Activated naive CD4-positive, alpha-beta T cell treated with anti-CD3 and anti-CD28 coated beads, Interleukin-2, amount 50 U/mL, for 24 hours (primary cell): ENCODE results near the gene LZTS3.
"Not testable (repeated sequence)": the region's sequence is repeated elsewhere in the genome, so short reads cannot be mapped to it uniquely, and the experiment has no call there.

Experiments
- H3K27ac Mint-ChIP-seq: one replicate; pipeline ENCODE4 v1.8.0; 2021; ENCODE audit warnings: mild to moderate bottlenecking, mixed read lengths
- H3K27me3 Mint-ChIP-seq: one replicate; pipeline ENCODE4 v1.8.0; 2021; ENCODE audit warnings: mixed read lengths
- H3K36me3 Mint-ChIP-seq: one replicate; pipeline ENCODE4 v1.8.0; 2021; ENCODE audit warnings: mixed read lengths
- H3K4me1 Mint-ChIP-seq: one replicate; pipeline ENCODE4 v1.8.0; 2021; ENCODE audit warnings: mixed read lengths
- H3K4me3 Mint-ChIP-seq: one replicate; pipeline ENCODE4 v1.8.0; 2021; ENCODE audit warnings: mild to moderate bottlenecking, mixed read lengths
- H3K9me3 Mint-ChIP-seq: one replicate; pipeline ENCODE4 v1.8.0; 2021; ENCODE audit warnings: mixed read lengths

LZTS3 gene

DNA sequence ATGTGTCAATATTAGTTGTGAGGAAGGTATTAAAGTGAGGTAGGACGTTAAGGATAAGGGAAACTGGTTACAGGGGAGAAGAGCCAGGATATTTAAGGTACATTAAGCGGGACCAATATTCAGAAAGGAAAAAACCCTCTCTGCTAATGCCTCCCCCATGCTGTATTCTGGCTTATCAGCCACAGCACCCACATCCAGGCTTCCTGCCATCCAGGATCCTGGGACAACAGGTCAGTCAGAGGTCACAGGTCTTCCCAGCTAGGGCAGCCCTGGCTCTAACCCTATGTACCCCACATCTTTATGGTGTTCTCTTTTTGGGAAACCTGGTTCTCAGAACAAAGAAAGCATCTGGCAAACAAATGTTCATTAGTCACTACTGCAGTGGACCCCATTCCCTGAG lies 25.9 kb upstream of the LZTS3 start:
- Mint-ChIP-seq H3K4me3 (no peak overlapping the region), H3K27me3 (no peaks in the 10 kb centered on the region), H3K27ac (peak overlapping the region; percentile 13), H3K9me3 (no peaks in the 10 kb centered on the region), H3K36me3 (peaks cover 18% of the 10 kb centered on the region), H3K4me1 (peaks cover 21% of the 10 kb centered on the region)

DNA sequence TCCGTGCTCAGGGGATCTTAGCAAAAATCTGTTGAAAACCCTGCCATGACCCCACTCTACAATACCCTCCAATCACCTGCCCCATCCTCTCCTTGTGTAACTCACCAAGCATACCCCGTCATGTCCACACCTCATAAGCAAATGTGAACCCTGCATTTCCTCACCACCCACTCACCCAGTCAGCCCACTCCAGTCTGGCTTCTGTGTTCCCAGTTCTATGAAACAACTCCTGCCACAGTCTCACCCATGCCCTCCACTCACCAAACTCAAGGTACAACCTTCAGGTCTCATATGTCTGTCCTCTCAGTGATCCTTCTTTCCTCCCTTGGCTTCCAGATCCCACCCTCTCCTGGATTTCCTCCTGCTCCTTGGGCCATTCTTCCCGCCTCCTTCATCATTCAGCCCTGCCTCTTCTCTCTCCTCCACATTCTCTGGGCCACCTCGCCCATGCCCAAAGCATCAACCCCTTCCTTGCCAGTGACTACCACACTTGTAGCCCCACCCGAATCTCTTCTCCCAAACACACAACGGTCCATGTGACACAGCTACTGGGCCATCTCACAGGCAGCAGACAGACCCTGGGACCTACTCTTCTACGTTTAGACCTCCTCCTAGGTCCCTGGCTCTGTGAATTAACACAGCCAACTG lies 22.4 kb upstream of the LZTS3 start:
- Mint-ChIP-seq H3K27ac (peak overlapping the region; percentile 26), H3K36me3 (peaks cover 22% of the 10 kb centered on the region), H3K27me3 (no peaks in the 10 kb centered on the region), H3K4me3 (no peak overlapping the region), H3K4me1 (peaks cover 16% of the 10 kb centered on the region), H3K9me3 (no peaks in the 10 kb centered on the region)

DNA sequence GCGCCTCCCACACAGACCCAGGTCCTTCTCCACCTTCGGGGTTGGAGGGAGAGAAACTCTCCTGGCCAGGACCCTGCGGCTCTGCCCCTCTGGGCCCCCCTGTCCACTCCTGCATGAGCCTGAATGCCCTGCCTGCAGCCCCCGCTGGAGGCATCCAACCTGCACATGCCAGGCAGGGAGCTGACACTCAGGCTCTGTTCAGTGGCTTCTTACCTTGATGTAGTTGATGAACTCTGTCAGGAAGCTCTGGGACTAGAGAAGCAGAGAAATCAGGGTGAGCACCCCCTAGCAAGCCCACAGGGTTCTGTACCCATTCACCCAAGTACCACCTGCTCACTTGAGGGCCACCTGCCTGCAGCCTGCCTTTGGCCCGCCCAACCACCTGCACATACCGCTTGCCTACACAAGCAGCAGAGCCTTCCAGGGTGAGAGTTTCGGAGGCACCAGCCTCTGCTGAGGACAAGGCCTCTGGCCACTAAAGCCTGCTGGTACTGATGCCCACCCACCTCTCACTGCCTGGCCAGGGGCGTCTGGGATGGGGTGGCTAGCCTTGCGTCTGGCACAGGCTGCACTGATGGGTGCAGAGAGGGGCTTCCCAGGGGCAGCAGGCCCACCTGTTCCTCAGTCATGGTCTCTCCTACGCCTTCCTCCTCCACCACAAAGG lies 21.4 kb upstream of the LZTS3 start:
- peaks cover 18% of the 10 kb centered on the region for H3K36me3 Mint-ChIP-seq
- no peaks in the 10 kb centered on the region for H3K9me3 Mint-ChIP-seq
- H3K4me1 Mint-ChIP-seq: peaks cover 15% of the 10 kb centered on the region
- no peaks in the 10 kb centered on the region for H3K27me3 Mint-ChIP-seq
- no peak overlapping the region for H3K27ac Mint-ChIP-seq
- no peak overlapping the region for H3K4me3 Mint-ChIP-seq

DNA sequence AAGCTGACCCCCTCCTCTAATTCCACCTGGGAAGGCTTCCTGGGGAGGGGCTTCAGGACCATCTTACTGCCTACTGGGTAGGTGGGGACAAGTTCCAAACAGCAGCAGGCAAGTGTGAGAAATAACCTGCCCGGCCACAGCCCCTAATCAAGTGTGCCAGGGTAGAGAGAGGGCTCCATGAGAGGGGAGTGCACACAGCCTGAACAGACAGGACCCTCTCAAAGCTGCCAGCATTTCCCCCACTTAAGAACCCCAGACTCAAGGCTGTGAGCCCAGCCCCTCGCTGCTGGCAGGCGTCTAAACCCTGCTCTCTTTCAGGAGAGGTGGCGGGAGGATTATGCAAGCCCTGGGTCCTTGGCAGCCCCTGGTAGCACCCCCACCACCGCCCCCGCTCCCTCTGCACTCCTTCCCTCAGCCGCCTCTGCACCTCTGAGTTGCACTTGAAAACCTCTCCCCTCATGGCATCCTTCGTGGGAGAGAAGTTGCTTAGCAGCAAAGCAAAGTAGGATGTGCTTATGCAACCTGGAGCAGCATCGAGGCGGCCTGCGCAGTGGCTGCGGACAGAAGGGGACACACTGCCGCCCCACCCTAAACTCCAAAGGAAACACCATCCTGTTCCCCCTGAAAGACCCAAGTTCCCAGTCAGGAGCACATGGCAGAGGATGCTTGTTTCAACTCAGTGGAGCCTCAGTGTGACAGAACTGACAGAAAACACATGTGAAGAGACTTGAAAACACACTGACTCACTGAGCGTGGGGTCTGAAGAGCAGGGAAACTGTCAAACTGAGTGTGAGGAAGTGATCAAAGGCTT lies 20.7 kb upstream of the LZTS3 start:
- Mint-ChIP-seq H3K27me3 (no peaks in the 10 kb centered on the region), H3K9me3 (no peaks in the 10 kb centered on the region), H3K4me1 (peaks cover 11% of the 10 kb centered on the region), H3K36me3 (peaks cover 19% of the 10 kb centered on the region), H3K27ac (no peak overlapping the region), H3K4me3 (no peak overlapping the region)

DNA sequence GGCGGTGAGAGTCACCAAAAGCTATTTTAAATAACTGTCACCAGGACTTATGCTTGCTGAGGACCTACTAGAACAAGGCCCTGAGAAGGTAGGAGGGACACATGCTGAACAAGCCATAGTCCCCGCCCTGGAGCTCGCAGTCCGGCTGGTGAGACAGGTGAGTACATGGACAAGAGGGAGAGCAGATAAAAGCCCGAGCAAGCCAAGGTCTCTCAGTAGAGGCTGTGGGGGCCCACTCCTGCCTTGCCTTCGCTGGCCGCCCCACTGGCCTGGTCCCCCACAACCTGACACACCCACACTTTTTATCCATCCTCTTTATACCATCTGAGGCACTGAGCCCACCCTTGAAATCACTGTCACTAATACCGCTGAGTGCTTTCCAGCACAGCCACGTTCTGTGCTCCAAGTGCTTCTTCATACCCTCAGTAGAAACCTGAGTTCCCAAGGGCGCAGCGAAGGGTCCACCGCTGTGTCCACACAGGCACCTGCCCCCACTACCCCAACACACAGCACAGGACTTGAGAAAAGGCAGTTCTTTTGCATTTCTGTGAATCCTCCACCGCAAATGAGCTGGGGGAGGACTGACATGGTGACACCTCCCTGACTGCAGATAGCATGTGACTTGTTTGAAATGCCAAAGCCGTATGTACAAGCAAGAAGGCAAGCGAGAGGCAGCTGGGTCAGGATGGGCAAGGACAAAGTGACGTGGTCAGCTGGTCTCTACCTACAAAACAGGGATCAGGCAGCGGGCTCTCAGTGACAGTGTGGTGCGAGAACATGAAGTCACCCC lies 19.1 kb upstream of the LZTS3 start:
- no peak overlapping the region for H3K27ac Mint-ChIP-seq
- peaks cover 17% of the 10 kb centered on the region for H3K36me3 Mint-ChIP-seq
- no peak overlapping the region for H3K4me3 Mint-ChIP-seq

DNA sequence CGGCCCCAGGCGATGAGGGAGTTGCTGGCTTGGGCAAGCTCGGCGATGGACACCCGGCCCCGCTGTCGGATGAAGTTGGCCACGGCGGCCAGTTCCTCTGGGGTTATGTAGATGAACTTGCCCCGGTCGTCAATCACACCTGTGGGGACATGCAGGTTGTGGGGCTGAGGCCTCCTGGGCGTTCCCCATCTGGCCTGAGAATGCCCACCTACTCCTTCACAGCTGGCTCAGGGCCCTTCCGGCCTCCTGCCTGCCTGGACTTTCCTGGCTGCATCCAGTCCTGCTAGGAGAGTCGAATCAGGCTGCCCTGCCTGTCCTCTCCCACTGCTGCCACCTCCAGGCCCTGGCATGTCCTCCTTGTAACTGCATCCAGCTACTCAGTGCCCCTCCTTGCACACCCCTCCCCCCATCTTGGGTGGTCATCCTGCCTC lies 17.3 kb upstream of the LZTS3 start:
- peaks cover 13% of the 10 kb centered on the region for H3K36me3 Mint-ChIP-seq
- no peak overlapping the region for H3K27ac Mint-ChIP-seq
- no peak overlapping the region for H3K4me3 Mint-ChIP-seq
- H3K4me1 Mint-ChIP-seq: peaks cover 6% of the 10 kb centered on the region
- no peaks in the 10 kb centered on the region for H3K9me3 Mint-ChIP-seq
- no peaks in the 10 kb centered on the region for H3K27me3 Mint-ChIP-seq

More for the DNA sequence above, 19.1 kb upstream of the LZTS3 start:
- peaks cover 11% of the 10 kb centered on the region for H3K4me1 Mint-ChIP-seq
- no peaks in the 10 kb centered on the region for H3K9me3 Mint-ChIP-seq
- H3K27me3 Mint-ChIP-seq: no peaks in the 10 kb centered on the region

DNA sequence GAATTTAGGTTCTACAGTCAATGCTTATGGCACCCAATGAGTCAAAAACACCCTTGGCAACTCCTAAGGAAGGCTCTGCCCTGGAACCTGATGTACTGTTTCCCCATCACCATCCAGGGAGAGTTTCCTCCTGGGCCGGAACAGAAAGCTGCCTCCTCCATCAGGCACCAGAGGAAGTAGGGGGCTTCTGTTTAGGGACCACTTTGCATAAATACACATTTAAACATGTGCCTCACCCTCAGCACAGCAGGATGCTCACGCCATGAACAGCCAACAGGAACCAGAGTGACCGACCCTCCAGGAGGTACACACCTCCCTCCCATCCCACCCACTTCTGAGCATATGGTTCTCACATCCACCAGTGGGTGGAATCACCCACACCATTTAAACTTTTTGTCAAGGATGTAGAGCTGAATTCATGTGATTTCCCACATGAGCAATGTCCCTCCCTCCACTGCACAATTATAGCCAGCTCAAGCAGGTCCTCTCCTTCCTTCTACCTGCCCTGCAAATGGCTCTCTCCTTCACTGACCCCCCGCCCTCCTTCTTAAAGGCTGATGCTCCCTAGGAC lies 16.3 kb upstream of the LZTS3 start:
- H3K4me3 Mint-ChIP-seq: no peak overlapping the region
- no peaks in the 10 kb centered on the region for H3K27me3 Mint-ChIP-seq
- H3K27ac Mint-ChIP-seq: peak overlapping the region; percentile 36
- H3K4me1 Mint-ChIP-seq: no peaks in the 10 kb centered on the region
- no peaks in the 10 kb centered on the region for H3K9me3 Mint-ChIP-seq
- peaks cover 9% of the 10 kb centered on the region for H3K36me3 Mint-ChIP-seq

DNA sequence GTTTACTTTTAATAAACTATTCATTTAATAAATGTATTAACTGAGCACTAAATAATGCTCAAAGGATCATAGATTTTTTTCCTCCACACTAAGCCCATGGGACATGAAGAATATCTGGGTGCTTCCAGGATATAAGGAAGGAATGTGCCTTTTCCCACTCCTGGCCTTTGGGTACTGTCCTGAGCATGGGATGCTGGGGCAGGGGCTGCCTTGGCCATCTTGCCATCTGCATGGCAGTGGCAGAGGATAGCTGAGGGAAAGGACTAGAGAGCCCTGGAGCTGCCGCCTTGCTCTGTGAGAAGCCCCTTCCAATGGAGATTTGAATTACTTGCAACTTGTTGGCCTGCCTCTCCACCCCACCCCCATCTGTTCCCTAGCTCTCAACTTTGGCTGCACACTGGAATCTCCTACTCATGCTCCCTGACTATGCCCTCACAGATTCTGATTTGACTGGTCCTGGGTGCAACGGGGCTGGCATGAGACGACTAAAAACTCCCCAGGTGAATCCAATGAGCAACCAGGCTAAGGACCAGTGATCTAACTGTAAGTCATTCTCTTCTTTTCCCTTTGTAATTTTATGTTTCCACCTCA lies 15.6 kb upstream of the LZTS3 start:
- H3K9me3 Mint-ChIP-seq: no peaks in the 10 kb centered on the region
- no peaks in the 10 kb centered on the region for H3K4me1 Mint-ChIP-seq
- H3K27me3 Mint-ChIP-seq: no peaks in the 10 kb centered on the region
- no peak overlapping the region for H3K4me3 Mint-ChIP-seq
- H3K27ac Mint-ChIP-seq: no peak overlapping the region
- peaks cover 7% of the 10 kb centered on the region for H3K36me3 Mint-ChIP-seq

DNA sequence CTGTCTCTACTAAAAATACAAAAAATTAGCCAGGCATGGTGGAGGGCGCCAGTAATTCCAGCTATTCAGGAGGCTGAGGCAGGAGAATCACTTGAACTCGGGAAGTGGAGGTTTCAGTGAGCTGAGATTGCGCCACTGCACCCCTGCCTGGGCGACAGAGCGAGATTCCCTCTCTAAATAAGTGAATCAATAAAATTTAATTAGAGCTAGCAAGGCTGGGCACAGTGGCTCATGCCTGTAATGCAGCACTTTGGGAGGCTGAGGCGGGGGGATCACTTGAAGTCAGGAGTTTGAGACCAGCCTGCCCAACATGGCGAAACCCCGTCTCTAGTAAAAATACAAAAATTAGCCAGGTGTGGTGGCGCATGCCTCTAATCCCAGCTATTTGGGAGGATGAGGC lies 14.5 kb upstream of the LZTS3 start:
- H3K27me3 Mint-ChIP-seq, H3K36me3 Mint-ChIP-seq, H3K9me3 Mint-ChIP-seq, H3K4me1 Mint-ChIP-seq, H3K4me3 Mint-ChIP-seq, H3K27ac Mint-ChIP-seq: not testable (repeated sequence)

DNA sequence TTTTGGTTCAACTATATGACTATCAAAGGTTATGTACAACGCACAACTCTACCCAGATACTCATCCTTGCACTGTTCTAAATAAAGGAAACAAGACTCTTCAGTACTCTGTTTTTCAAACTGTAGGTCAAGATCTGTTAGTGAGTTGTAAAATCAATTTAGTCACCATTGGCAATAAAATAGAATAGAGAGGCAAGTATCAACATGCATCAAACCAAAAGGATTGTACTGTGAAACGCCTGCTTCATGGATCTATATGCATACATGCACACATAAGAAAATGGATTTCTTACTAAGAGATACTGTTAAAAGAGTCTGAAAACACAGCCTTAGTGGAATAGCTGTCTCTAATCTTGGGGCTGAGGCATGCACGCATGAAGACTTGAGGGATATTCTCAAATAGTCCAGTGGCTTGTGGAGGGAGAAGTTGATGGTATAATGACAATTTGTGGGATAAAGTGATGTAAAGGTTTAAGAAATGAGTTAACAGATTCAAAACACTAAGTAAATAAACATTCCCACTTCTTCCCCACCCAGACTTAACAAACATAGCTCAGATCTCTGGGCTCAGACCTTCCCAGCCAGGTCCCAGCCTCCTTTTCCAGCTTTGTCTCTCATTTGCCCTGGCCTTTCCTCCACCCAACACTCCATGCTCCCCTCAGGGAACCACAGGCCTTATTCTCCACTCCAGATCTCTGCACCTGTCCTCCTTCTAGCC lies 10.7 kb upstream of the LZTS3 start:
- Mint-ChIP-seq H3K4me3 (no peak overlapping the region), H3K9me3 (no peaks in the 10 kb centered on the region), H3K36me3 (no peaks in the 10 kb centered on the region), H3K4me1 (no peaks in the 10 kb centered on the region), H3K27ac (no peak overlapping the region), H3K27me3 (no peaks in the 10 kb centered on the region)

DNA sequence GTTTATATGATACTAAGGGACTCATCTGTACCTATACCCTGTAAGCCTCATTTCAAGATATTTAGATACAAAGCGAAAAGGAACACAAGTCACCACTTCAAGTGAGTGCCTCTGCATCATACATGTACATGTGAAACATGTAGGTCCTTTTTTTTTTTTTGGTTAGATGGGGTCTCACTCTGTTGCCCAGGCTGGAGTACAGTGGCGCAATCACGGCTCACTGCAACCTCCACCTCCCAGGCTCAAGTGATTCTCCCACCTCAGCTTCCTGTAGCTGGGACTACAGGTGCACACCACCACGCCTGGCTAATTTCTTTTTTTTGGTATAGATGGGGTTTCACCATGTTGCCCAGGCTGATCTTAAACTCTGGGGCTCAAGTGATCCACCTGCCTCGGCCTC lies 9.1 kb upstream of the LZTS3 start:
- not testable (repeated sequence) for H3K36me3 Mint-ChIP-seq, H3K27me3 Mint-ChIP-seq, H3K4me3 Mint-ChIP-seq, H3K9me3 Mint-ChIP-seq, H3K4me1 Mint-ChIP-seq, H3K27ac Mint-ChIP-seq

DNA sequence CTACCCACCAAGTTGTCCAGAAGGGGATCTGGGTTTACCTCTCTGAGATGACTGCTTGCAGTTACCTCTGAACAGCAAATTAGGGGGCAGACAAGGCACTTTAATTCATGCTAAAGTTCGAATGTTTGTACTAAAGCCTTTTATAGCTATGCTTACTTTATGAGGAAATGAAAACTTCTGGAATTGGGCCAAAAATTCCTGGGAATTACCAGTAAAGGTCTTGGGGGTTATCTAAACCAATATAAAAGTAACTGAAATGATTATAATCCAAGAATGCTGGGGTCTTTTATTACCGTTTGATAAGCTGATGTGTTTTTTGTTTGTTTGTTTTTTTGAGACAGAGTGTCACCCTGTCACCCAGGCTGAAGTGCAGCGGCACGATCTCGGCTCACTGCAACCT lies 7.9 kb upstream of the LZTS3 start:
- Mint-ChIP-seq H3K36me3 (no peaks in the 10 kb centered on the region), H3K4me3 (no peak overlapping the region), H3K27me3 (no peaks in the 10 kb centered on the region), H3K9me3 (no peaks in the 10 kb centered on the region), H3K4me1 (no peaks in the 10 kb centered on the region), H3K27ac (no peak overlapping the region)

DNA sequence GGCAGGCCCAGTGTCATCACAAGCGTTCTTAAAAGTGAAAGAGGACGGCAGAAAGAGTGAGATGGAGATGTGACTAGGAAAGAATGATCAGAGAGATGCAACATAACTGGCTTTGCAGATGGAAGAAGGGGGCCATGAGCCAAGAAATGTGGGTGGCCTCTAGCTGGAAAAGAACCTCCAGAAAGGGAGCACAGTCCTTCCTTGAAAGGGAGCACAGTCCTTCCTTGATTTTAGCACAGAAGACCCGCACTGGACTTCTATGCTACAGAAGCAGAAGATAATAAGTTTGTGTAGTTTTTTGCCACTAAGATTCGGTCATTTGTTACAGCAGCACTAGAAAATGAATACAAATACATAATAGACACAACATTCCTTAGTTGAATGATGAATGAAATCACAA lies 7.0 kb upstream of the LZTS3 start:
- peaks cover 3% of the 10 kb centered on the region for H3K4me1 Mint-ChIP-seq
- H3K27ac Mint-ChIP-seq: no peak overlapping the region
- H3K27me3 Mint-ChIP-seq: peaks cover 2% of the 10 kb centered on the region
- no peak overlapping the region for H3K4me3 Mint-ChIP-seq
- no peaks in the 10 kb centered on the region for H3K36me3 Mint-ChIP-seq
- no peaks in the 10 kb centered on the region for H3K9me3 Mint-ChIP-seq

DNA sequence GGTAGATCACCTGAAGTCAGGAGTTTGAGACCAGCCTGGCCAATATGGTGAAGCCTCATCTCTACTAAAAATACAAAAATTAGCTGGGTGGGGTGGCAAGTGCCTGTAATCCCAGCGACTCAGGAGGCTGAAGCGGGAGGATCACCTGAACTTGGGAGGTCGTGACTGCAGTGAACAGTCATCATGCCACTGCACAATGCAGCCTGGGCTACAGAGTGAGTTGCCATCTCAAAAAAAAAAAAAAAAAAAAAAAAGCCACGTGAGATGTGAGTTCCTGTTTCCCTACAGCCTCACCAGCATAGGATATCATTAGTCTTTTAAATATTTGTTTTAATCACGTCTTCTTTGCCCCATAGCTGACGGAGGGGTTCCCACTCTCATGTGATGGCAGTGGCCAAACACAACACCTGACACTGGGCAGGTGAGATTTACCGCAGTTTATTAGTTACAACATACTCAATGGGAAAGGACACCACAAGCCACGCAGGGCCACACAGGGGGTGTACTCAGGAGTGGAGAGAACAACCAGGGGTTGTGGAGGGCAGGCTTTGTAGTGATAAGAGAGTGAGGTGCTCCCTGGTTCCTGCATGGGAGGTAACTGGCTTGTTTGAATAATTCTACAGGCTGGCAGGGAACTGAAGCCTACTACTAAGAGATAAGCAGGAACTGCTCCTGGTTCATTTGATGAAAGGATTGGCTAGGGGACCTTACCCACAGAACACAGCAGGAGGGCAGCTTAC lies 4.6 kb upstream of the LZTS3 start:
- Mint-ChIP-seq H3K27me3 (peaks cover 3% of the 10 kb centered on the region), H3K4me1 (peaks cover 12% of the 10 kb centered on the region), H3K9me3 (no peaks in the 10 kb centered on the region), H3K27ac (no peak overlapping the region), H3K36me3 (no peaks in the 10 kb centered on the region), H3K4me3 (no peak overlapping the region)
